Stomach (tissue), 9 donors: Measurements from ENCODE around the gene SLIT1. TPM values are rescaled to one million over a fixed set of nuclear protein-coding genes. Genes with fewer than 3 reads are reported as not detected.

Experiments
- DNase-seq, 2 donors: peaks; one replicate each; pipeline versions ENCODE4 v3.0.0 to v3.0.0-alpha.2; 2013 to 2019
- H3K27ac ChIP-seq, 5 donors: fragments of 200-600 bp in 4 of 5; sonication (generic) in 4 of 5; one replicate each; pipeline ENCODE4 v1.5.1; 2013 to 2019; ENCODE audit warnings: mild to moderate bottlenecking in 1 of 5, moderate library complexity in 1 of 5
- H3K27me3 ChIP-seq, 3 donors: fragments of 200-600 bp; sonication (generic); one replicate each; pipeline ENCODE4 v1.5.1; 2017 to 2019; ENCODE audit warnings: mixed run types in 1 of 3
- H3K36me3 ChIP-seq, 4 donors: fragments of 200-600 bp; sonication (generic); 1 replicate in 3 of 4; 2 replicates in 1 of 4; pipeline ENCODE4 v1.5.1; 2016 to 2019
- H3K4me1 ChIP-seq, 4 donors: fragments of 200-600 bp; sonication (generic); one replicate each; pipeline ENCODE4 v1.5.1; 2016 to 2019
- H3K4me3 ChIP-seq, 4 donors: fragments of 200-600 bp; sonication (generic) in 3 of 4; one replicate each; pipeline ENCODE4 v1.5.1; 2016 to 2019; ENCODE audit warnings: mild to moderate bottlenecking in 1 of 4
- H3K9me3 ChIP-seq, 4 donors: fragments of 200-600 bp; sonication (generic); one replicate each; pipeline ENCODE4 v1.5.1; 2016 to 2019
- EP300 ChIP-seq: sonication (generic); formaldehyde crosslinking; IDR thresholded peaks from one replicate; pipeline ENCODE4 v1.6.1; 2017; ENCODE audit warnings: antibody characterized with exemption
- POLR2A ChIP-seq, 4 donors: fragments of 450-650 bp; IDR thresholded peaks; one replicate each; pipeline ENCODE4 v1.6.1; 2016; ENCODE audit warnings: antibody characterized with exemption in 4 of 4, control low read depth in 2 of 4, mild to moderate bottlenecking in 1 of 4, moderate library complexity in 1 of 4
- POLR2AphosphoS5 ChIP-seq, 3 donors: sonication (generic); formaldehyde crosslinking; IDR thresholded peaks; one replicate each; pipeline ENCODE4 v1.6.1; 2016; ENCODE audit warnings: antibody characterized with exemption in 3 of 3
- WGBS, 5 donors: extraction: QIAGEN DNeasy Blood & Tissue Kit in 3 of 5; methylation state at CpG; one replicate each; pipeline versions ENCODE4 v1.1.5 to v1.1.7; 2013 to 2018; 5-methylcytosine and 5-hydroxymethylcytosine counted together
- intact Hi-C: fragments of 100-400 bp; cut with DNase I; formaldehyde crosslinking; loops from one replicate; pipeline ENCODE4 v1.15.1; 2023; ENCODE audit warnings: low total_unique reads
- polyA plus RNA-seq, 3 donors: library from polyadenylated mRNA; stranded (reverse); fragments of 200-250 nt; gene quantifications; one replicate each; pipeline ENCODE4 v1.2.3, GENCODE V29; 2013
- total RNA-seq, 5 donors: library from RNA; depleted of rRNA; stranded (reverse); fragments of >200 nt; gene quantifications; one replicate each; pipeline versions ENCODE4 v1.1.0 to v1.2.3, GENCODE V29; 2014 to 2016
- TF ChIP-seq, protein P1 (sequence below), 7 experiments: fragments of 450-650 bp in 4 of 7; fragments of 200-600 bp in 3 of 7; sonication (generic) in 3 of 7; IDR thresholded peaks; one replicate each; pipeline ENCODE4 v1.5.1; 2016 to 2019; ENCODE audit warnings: antibody characterized with exemption in 7 of 7, control low read depth in 2 of 7, mild to moderate bottlenecking in 1 of 7
- donor health status: healthy with polysubstance abuse.
- donor health status: Bipolar disorder and iron deficiency.
- donor health status: healthy.

The SLIT1 gene
- total and polyA plus RNA-seq, 8 donors: under 0.01 to 6.1 (median 0.44) TPM

DNA sequence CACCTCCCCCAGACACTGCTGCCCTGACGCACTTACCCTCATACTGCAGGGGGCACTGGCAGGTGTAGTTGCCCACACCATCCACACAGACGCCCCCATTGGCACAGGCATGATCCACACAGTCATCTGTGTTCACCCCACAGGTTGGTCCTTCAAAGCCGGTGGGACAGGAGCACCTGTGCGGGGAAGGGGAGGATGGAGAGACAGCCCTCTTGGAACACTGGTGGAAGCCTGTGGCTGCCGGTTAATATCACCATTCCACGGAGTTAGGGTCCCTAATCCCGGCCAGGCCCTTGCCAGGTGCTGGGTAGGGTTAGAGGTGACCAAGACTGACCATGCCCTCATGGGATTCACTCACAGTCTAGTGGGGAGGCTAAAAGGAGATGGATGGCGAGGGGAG is 171.8 kb downstream of the SLIT1 start:
- H3K36me3 ChIP-seq: no peaks in the 10 kb centered on the region
- TF ChIP-seq EP300 (no peak), POLR2A (IDR thresholded peaks at IDR 0.05) (no peak), POLR2AphosphoS5 (IDR thresholded peaks at IDR 0.05) (no peak)
- TF ChIP-seq, protein P1, sequence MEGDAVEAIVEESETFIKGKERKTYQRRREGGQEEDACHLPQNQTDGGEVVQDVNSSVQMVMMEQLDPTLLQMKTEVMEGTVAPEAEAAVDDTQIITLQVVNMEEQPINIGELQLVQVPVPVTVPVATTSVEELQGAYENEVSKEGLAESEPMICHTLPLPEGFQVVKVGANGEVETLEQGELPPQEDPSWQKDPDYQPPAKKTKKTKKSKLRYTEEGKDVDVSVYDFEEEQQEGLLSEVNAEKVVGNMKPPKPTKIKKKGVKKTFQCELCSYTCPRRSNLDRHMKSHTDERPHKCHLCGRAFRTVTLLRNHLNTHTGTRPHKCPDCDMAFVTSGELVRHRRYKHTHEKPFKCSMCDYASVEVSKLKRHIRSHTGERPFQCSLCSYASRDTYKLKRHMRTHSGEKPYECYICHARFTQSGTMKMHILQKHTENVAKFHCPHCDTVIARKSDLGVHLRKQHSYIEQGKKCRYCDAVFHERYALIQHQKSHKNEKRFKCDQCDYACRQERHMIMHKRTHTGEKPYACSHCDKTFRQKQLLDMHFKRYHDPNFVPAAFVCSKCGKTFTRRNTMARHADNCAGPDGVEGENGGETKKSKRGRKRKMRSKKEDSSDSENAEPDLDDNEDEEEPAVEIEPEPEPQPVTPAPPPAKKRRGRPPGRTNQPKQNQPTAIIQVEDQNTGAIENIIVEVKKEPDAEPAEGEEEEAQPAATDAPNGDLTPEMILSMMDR (IDR thresholded peaks at IDR 0.05): no peak
- intact Hi-C loops: no loop called here
- no peaks in the 10 kb centered on the region for H3K27me3 ChIP-seq
- no peaks in the 10 kb centered on the region for H3K9me3 ChIP-seq
- no peak for DNase-seq
- H3K4me1 ChIP-seq: no peaks in the 10 kb centered on the region
- no peak overlapping the region for H3K4me3 ChIP-seq
- 83 to 92% (median 85%) methylated on average over 4 to 8 of the region's 8 CpGs for WGBS, 5 donors
- no peak overlapping the region for H3K27ac ChIP-seq

DNA sequence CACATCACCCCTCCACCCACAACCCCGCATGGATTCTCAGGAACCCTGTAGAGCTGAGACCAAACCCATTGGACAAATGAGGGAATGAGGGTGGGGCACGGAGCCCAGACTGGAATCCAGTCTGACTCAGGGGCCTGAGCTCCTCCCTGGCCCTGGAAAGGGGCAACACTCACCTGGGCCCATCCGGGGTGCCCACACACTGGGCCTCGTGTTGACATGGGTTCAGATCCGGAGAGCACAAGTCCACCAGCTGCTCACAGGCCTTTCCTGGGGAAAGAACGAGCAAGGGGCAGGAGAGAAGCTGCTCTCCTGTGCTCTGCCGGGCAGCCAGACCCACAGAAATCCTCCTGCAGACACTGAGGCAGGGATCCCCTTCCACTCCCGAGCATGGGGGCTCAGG is 172.2 kb downstream of the SLIT1 start:
- intact Hi-C loops: no loop called here
- H3K4me1 ChIP-seq: no peaks in the 10 kb centered on the region
- peak in 1 of 2 donors; percentile 8 for DNase-seq
- H3K27ac ChIP-seq: no peak overlapping the region
- H3K36me3 ChIP-seq: no peaks in the 10 kb centered on the region
- 76 to 91% (median 88%) methylated on average over 5 to 8 of the region's 8 CpGs for WGBS, 5 donors
- peaks cover 0 to under 1% (median 0%) of the 10 kb centered on the region in 4 donors for H3K9me3 ChIP-seq
- TF ChIP-seq, protein P1 (IDR thresholded peaks at IDR 0.05): no peak
- TF ChIP-seq POLR2AphosphoS5 (IDR thresholded peaks at IDR 0.05) (no peak), POLR2A (IDR thresholded peaks at IDR 0.05) (no peak), EP300 (no peak)
- no peaks in the 10 kb centered on the region for H3K27me3 ChIP-seq
- no peak overlapping the region for H3K4me3 ChIP-seq

DNA sequence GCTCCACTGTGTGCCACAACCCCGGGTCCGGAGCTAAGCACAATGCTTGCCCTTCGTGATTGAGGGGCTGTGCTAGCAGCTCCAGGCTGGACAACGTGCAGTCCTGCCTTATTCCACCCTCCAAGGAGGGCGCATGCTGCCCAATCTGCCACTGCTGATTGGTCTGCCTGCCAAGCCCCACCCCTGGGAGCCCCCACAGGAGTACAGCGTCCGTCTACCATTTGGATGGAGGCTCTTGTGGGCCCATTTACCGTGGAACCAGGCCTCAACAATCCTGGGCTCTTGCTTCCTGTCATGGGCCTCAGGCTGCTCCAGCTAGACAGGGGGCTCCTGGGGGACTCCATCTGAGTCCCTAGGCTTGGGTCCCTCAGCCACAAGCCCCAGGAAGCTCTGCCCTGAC is 173.3 kb downstream of the SLIT1 start:
- DNase-seq: no peak
- intact Hi-C loops: no loop called here
- Histone ChIP-seq H3K36me3 (no peaks in the 10 kb centered on the region), H3K4me3 (no peak overlapping the region), H3K4me1 (no peaks in the 10 kb centered on the region), H3K27ac (no peak overlapping the region), H3K27me3 (no peaks in the 10 kb centered on the region), H3K9me3 (peaks cover 0 to 11% (median 8%) of the 10 kb centered on the region in 4 donors)
- WGBS, 5 donors: 84 to 95% (median 88%) methylated on average over 4 to 8 of the region's 8 CpGs
- no peak for TF ChIP-seq EP300
- TF ChIP-seq POLR2AphosphoS5 (IDR thresholded peaks at IDR 0.05): no peak
- TF ChIP-seq POLR2A (IDR thresholded peaks at IDR 0.05): no peak
- TF ChIP-seq, protein P1 (IDR thresholded peaks at IDR 0.05): no peak

DNA sequence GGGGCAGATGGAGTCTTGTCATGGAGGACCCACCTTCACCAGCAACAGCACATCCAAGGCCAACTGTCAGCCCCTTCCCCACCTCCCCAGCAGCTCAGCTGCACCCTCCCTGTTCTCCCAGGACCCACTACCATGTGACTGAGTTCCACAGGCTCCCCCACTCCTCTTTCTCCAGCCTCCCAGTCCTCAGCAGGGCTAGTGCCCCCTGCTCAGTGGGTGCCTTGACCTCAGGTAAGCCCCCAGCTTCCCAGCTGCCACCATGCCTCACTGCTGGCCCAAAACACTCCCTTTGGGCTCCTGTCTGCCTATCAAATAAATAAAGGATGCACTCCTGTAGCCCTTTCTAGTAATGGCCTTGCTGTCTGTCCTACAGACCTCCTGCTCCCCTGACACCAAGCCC is 174.4 kb downstream of the SLIT1 start:
- Histone ChIP-seq H3K4me3 (no peak overlapping the region), H3K9me3 (peaks cover 0 to 19% (median 10%) of the 10 kb centered on the region in 4 donors), H3K36me3 (no peaks in the 10 kb centered on the region), H3K27ac (no peak overlapping the region), H3K4me1 (no peaks in the 10 kb centered on the region), H3K27me3 (no peaks in the 10 kb centered on the region)
- intact Hi-C loops: no loop called here
- no peak for TF ChIP-seq POLR2A (IDR thresholded peaks at IDR 0.05)
- no peak for TF ChIP-seq POLR2AphosphoS5 (IDR thresholded peaks at IDR 0.05)
- no peak for TF ChIP-seq EP300
- TF ChIP-seq, protein P1 (IDR thresholded peaks at IDR 0.05): no peak
- DNase-seq: no peak
